ENCODE measurements around the gene CDKAL1.

Gene CDKAL1

DNA sequence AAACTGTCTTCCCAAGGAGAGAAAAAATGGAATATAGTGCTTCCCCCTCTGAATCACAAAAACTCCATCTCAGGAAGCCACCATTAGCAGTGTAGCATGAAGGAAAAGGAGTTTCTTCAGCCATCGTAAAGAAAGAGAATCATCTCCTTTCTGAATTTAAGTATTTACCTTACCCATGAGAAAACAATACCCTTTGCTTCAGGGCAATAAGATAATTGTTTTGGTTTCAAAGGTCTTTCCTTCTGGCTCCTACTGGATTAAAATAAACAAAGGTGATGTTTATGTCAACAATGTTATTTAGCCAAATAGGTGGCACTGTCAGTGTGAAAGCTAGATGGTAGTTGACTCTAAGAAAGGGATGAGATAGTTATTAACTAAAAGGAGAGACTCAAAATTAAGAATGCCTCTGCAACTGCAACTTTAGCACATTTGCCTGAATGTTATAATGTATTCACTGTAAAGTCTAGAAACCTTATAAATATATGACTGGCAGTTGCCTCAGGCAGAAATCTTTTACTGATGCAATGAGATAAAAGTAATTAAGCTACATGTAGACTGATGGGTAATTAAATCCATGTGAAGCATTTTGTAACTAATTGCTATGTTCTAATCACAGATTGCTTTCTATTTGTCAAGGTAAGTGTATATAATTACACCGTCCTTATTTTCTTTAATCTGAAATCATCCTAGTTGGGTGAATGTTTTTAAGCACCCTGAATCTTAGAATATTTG is 399.0 kb downstream of the CDKAL1 start:
- DNase-seq: no peak

GRCh38 chr6:20936949-20937348 is 402.7 kb downstream of the CDKAL1 start:
- no peak for DNase-seq

DNA sequence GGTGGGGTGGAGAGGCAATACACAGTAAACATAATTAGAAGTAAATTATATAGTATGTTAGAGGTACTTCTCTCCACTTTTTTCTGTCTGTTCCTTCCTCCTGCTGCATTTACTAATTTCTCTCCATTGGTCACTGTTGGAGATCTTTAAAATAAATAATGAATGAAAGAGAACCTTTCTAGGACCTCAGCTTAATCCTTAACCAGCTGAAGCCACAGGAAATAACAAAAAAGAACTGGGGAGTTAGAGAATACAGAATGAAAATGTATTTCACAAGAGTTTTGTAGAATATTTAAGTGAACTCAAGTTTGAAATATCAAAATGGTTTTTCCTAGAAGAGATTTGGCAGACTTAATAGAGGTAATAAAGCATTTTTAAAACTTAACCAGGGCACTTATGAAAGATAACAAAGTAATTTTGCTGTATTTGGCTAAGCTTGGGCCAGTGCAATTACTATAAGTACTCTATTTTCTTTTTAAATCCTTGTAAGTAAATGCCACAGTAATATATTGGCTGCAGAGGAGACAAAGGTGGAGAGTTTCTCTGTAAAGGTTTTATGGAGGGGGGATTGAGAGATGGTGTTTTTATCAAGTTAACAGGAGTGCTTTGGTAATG is 405.0 kb downstream of the CDKAL1 start:
- DNase-seq: no peak

DNA sequence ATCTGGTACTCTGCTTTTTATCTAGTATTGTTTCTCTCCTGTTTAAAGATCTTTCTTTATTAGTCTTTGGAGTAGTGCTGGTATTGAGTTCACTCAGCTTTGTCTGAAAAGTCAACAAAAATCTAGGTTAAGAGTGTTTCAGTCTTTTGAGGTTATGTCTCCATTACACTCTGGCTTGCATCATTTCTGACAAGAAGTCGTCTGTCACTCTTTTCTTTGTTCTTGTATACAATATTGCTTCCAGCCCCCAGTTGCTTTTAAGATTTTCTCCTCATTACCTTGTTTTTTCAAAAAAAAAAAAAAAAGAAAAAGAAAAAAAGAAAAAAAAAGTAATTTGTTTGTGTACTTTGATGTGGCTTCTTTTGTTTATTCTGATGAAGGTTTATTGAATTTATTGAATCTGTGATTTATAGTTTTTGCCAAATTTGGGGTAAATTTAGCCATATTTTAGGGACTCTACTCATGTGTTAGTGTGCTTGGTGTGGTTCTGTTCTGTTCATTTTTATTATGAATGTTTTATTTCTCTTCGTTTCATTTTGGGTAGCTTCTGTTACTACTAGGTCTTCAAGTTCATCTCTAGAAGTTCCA is 408.9 kb downstream of the CDKAL1 start:
- DNase-seq: no peak

DNA sequence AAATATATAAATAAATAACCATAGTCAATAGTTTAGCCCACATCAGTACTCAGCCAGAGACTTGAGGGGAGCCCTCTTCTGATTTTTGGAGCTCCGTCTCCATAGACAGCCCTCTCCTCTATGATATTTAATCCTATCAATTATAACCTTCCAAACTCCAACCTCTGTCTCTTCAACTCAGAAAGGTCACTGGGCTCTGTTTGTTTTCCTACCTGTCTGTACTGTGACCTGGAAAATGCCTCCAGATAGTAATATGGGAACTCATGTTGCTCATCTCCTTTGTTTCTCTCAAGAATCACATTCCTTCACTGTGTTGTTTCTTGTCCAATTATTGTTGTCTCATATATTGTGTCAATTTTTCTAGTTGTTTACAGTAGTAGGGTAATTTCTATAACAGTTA is 409.7 kb downstream of the CDKAL1 start:
- no peak for DNase-seq

DNA sequence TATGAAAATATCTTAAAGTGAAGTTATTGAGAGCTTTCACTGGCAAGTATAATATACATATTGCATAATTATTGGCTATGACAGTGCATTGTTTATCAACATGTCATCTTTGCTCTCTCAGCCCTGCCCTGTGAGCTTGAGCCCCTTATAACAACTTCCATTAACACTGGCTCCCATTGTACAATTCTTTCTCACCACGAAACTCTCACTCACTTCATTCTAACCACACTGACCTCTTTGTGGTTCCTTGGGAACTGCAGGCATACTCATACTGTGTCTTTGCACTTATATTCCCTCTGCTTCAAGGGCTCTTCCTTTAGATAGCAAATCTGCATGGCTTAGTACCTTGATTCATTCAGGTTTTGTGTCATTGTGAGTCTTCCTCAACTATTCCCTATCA is 411.8 kb downstream of the CDKAL1 start:
- DNase-seq: no peak

- DNase-seq: no peak
These were observed 412.6 kb downstream of the CDKAL1 start for GRCh38 chr6:20946890-20947289.

- no peak for DNase-seq
These were observed 413.7 kb downstream of the CDKAL1 start for GRCh38 chr6:20947977-20948376.

DNA sequence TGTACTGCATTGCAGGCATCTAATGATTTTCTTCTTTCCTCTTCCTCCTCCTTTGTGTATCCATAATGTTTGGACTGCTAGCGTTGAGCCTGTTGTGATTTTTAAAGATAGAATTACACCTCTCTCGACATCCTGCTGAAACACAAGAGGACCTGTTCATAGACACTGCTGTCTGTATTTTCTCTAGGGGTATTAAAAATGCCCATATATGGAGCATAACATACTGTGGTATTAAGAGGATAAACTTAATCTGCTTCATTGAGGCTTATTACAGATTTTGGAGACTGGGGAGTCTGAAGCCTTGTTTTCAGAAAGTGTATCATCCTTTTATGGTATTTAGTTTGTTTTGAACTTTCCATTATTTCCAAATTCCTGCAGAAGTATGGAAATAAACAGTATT is 414.3 kb downstream of the CDKAL1 start:
- DNase-seq: no peak

DNA sequence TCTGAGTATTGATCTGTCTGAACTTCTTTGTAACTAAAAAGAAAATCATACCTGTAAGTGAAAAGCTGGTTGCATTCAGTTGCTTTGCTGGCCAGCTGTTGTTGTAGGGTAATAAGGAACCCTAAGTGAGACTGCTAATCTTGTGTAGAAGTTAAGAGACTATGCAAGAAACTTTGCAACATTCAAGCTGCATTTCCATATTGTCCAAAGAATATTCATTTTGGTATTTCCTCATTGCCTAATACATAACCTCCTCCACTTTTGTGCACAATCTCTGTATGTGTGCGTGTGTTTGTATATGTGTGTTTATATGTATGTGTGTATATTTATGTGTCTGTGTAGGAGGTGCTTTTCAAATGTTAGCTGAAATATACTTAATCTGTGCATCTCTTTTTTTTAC is 414.9 kb downstream of the CDKAL1 start:
- no peak for DNase-seq

GRCh38 chr6:20952699-20953474 is 418.6 kb downstream of the CDKAL1 start:
- DNase-seq: no peak

DNA sequence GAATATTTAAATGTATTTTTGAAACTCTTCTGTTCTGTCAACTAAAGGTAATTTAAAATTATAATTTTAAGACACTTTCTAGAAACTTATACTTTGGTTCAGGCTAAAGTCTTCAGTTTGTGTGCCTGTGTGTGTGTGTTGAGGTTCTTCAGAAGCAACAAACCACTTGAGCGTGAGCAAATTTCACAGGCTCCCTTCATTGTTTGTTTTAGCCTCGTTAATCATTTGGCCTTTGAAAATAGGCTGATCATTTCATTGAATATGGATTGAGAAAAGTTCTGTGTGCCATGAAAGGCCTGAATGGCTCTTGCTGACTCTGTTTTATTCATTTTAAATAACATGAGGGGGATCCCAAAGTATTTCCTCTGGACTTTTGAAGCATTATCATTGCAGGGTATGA is 420.1 kb downstream of the CDKAL1 start:
- no peak for DNase-seq

GRCh38 chr6:20955131-20955530 is 420.9 kb downstream of the CDKAL1 start:
- DNase-seq: no peak

DNA sequence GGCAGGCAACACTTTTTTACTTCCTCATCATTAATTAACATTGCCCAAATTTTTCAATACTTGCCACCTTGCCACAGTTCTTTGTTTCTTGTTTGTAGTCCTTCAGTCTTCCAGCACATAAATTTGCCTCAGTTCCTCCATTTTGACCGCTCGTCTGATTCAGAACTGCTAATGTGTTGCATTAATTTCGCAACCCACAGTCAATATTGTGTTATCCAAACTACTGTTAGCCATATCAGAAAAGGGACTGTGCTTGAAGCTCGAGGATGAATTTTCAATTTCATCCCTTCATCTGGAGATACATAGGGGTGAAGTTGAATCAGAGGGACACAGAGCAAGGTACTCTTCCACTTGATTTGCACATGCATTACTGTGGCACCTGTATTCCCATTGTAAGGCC is 421.5 kb downstream of the CDKAL1 start:
- no peak for DNase-seq

GRCh38 chr6:20960067-20960466 is 425.8 kb downstream of the CDKAL1 start:
- no peak for DNase-seq

GRCh38 chr6:20965276-20965675 is 431.0 kb downstream of the CDKAL1 start:
- DNase-seq: no peak

- DNase-seq: no peak
These were observed 431.7 kb downstream of the CDKAL1 start for GRCh38 chr6:20965915-20966314.

DNA sequence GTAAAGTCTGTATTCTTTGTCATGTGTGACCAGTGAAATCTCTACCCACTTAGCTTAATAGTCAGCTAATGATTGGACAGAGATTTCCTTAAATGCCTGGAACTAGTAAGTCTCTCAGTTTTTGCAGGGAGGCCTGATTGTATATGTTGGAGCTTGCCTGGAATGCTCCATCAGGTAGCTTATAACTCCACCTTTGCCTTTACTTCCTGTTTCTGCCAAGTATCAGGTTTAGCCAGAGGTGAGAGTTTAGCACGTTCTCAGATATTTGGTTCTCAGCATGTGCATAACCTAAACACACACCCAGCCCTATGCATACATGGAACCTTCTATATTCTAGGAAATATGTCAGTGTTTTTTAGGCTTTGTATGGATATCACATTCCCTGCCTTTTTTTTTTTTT is 435.3 kb downstream of the CDKAL1 start:
- no peak for DNase-seq

DNA sequence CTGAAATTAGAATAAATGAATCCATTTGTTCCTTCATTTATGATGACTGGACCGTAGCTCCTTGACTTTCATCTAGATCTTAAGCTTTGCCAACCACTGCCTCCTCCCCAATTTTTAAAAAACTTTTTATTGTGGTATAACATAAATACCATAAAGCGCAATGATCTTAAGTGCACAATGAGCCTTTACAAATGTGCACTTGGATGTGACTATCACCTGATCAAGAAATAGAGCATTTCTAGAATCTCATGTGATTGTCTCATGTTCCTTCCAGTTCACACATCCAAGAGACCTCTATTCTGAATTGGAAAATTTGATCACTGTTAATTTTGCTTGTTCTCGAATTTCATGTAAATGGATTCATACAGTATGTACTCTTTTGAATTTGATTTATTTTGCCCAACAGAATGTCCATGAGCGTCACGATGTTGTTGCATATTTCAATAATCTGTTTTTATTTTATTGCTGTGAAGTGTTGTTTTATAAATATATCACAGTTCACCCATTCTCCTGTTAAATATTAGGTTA is 442.2 kb downstream of the CDKAL1 start:
- no peak for DNase-seq

GRCh38 chr6:20978151-20978614 is 443.9 kb downstream of the CDKAL1 start:
- DNase-seq: no peak

DNA sequence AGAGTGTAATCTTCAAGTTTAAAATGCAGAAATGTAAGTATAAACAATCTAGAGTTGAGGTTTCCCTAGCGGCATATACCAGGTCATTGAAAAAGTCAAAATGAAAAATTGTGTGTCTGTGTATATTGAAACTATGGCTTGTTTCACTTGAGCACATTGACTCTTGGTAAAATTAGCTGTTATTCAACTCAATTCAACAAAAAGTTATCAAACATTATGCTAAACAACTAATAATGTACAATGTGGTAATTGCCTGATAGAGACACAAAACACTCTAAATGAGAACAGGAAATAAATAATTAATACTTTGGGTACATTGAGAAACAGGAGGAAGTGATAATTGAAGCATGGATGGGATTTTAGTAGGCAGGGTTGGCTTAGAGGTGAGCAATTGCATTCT is 444.8 kb downstream of the CDKAL1 start:
- no peak for DNase-seq

DNA sequence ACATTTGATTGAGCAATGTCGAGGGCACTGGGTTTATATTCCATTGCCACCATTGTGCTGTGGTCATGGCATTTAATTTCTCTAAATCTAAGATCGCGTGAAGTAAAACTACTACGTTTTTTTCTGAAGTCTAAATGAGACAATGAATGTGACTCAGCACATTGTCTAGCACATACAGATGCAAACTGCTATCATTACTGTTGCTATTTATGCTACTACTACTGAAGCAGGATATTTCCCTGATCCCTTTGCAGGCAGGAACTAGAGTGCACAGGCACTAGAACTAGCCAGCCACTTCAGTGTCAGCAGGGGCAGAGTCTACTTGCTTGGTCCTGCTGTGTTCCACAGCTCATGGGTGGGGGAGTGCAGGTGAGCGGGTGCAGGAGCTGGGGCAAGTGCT is 449.7 kb downstream of the CDKAL1 start:
- no peak for DNase-seq

- DNase-seq: no peak
These were observed 451.6 kb downstream of the CDKAL1 start for GRCh38 chr6:20985821-20986220.
